Skin epidermis (tissue), 12 donors: Measurements from ENCODE around the gene FOXS1.
"Not testable (repeated sequence)": the region's sequence is repeated elsewhere in the genome, so short reads cannot be mapped to it uniquely, and the experiment has no call there.

Source experiments
- H3K27ac ChIP-seq, 21 experiments: fragments of 200-600 bp; sonication (generic) in 11 of 21; one replicate each; pipeline ENCODE4 v1.5.0; 2020; ENCODE audit warnings: mild to moderate bottlenecking in 3 of 21, inconsistent platforms in 2 of 21, moderate library complexity in 2 of 21
- H3K4me3 ChIP-seq, 7 experiments: fragments of 200-600 bp; sonication (generic) in 2 of 7; one replicate each; pipeline ENCODE4 v1.5.0; 2020; ENCODE audit warnings: inconsistent platforms in 2 of 7, mild to moderate bottlenecking in 2 of 7, moderate library complexity in 1 of 7

The FOXS1 gene

GRCh38 chr20:31827059-31827458 lies 18.3 kb downstream of the FOXS1 start:
- Histone ChIP-seq H3K27ac (no peak overlapping the region), H3K4me3 (no peak overlapping the region)

- Histone ChIP-seq H3K27ac (no peak overlapping the region), H3K4me3 (no peak overlapping the region)
These were observed 19.3 kb downstream of the FOXS1 start for GRCh38 chr20:31826074-31826473.

DNA sequence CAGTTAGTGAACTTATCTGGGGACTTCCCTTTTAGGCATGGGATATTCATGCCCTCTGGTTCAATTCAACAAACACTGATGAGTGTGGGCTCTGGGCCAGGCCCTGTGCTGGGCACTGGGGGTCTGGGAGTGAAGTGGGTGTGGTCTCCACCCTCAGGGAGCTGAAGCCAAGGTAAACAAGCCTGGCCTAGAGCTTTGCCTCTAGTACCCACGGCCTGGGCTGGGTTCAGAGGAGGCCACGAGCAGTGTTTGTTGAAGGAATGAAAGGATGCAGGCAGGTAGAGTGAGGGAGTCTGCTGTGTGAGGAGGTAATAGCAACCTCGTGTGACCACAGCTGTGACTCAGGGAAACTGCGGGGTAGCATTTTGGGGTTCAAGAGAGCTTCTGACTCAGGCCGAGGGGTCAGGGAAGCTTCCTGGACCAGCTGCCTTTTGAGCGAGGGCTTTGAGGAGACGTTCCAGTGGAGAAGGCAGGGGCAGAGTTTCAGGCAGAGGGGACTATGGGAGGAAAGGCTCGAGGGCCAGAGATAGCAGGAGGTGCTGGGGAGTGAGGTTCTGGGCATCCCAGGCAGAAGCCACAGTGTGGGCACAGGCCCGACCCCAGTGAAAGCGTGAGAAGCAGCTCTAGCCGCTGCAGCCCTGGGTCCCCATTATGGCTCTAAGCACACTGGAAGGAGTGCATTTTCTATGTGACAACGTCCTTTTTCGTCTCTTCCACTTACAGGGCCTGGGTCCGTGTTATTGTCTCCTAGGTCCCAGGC lies 20.7 kb downstream of the FOXS1 start:
- H3K4me3 ChIP-seq: no peak overlapping the region
- no peak overlapping the region for H3K27ac ChIP-seq

- Histone ChIP-seq H3K4me3 (no peak overlapping the region), H3K27ac (no peak overlapping the region)
These were observed 21.3 kb downstream of the FOXS1 start for GRCh38 chr20:31824125-31824485.

DNA sequence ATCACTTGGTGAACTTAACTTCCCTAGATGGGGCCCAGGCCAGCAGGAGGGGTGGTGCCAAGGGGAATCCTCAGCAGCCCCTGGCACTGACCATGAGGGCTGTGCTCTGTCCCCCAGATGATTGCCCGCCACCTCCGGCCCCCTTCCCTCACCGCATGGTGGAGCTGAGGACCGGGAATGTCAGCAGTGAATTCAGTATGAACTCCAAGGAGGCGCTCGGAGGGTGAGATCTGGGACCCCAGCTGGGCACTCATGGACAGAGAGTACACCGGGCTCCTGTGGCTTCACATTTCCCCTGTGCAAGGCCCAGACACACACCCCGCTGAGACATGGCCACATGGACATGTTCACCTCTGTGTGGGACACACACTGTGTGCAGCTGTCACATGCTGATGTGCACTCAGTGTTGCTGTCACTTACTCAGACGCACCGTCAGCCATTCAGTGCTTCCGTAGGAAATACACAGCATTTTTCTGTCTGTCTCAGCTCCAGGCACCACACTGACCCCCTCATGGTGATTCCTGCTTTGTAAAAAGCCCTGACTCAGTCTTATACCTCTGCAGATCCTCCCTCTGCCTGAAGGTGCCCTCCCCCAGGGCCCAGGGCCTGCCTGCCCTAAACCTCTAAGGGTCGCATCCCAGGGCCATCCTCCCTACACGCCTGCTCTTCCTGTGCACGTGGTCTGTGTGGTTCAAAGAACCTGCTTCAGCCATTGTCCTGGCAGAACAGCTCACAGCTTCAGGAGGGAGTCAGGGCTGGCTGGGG lies 21.9 kb downstream of the FOXS1 start:
- Histone ChIP-seq H3K27ac (no peak overlapping the region), H3K4me3 (no peak overlapping the region)

DNA sequence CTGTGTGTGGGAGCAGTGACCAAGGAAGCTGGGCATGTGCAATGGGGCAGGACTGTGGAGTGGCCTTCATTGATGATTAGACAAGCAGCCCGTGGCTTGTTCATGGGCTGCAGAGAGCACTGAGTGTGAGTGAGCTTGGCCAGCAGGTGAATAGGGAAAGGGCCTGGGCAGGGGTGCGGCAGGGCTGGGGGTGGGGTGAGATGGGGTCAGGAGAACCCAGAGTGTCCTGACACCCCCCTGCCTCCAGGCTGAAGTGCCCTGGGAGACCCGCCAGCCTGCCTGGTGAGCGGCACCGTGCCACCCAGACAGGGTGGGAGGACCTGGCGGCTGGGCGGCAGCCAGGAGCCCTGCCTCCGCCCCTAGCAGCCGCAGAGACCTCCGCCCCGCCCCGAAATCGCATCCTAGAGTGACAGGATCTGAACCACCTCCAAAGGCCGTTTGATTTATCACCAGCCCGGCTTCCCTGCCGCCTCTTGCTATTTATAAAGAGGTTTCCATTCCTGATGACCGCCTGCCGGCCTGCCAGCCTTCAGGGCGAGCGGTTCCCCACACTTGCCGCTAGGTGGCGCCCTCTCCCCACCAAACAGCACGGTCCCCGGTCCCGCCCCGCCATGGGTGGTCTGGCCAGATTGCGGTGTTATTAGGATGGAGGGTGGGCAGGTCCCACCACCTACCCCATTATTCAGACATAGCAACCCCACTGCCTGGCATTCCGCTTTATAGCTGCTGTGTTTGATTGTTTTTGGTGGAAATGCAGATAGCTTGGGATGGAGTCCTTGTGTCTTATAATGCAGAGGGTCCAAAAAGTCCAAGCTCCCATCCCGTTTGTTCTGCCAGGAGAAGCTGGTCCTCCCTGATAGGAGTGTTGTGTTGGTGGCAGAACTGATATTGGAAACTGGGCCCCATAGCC lies 22.7 kb downstream of the FOXS1 start:
- no peak overlapping the region for H3K27ac ChIP-seq
- H3K4me3 ChIP-seq: peak overlapping the region in 1 of 7 experiments; percentile 19

DNA sequence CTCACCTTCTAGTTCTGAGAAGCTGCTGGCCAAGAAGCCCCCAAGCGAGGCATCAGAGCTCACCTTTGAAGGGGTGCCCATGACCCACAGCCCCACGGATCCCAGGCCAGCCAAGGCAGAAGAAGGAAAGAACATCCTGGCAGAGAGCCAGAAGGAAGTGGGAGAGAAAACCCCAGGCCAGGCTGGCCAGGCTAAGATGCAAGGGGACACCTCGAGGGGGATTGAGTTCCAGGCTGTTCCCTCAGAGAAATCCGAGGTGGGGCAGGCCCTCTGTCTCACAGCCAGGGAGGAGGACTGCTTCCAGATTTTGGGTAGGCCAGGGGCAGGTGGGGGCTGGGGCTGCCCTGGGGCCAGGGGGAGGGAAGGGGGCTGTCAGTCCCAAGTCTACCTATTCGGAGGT lies 24.0 kb downstream of the FOXS1 start:
- Histone ChIP-seq H3K27ac (no peak overlapping the region), H3K4me3 (no peak overlapping the region)

GRCh38 chr20:31820228-31820627 lies 25.2 kb downstream of the FOXS1 start:
- Histone ChIP-seq H3K4me3 (no peak overlapping the region), H3K27ac (no peak overlapping the region)

GRCh38 chr20:31819083-31819784 lies 26.2 kb downstream of the FOXS1 start, which contains the start of gene MYLK2:
MYLK2 (plus strand) TSS chr20:31819356; CDS start chr20:31819581, 225 bp downstream.
- Histone ChIP-seq H3K27ac (no peak within 1 kb of the TSS), H3K4me3 (no peak within 1 kb of the TSS)

- Histone ChIP-seq H3K4me3 (no peak overlapping the region), H3K27ac (no peak overlapping the region)
These were observed 27.0 kb downstream of the FOXS1 start for GRCh38 chr20:31818376-31818908.

GRCh38 chr20:31817461-31817860 lies 27.9 kb downstream of the FOXS1 start:
- Histone ChIP-seq H3K4me3 (no peak overlapping the region), H3K27ac (no peak overlapping the region)

GRCh38 chr20:31816221-31816620 lies 29.2 kb downstream of the FOXS1 start:
- H3K4me3 ChIP-seq: no peak overlapping the region
- no peak overlapping the region for H3K27ac ChIP-seq

GRCh38 chr20:31815408-31816188 lies 29.8 kb downstream of the FOXS1 start:
- H3K27ac ChIP-seq: no peak overlapping the region
- H3K4me3 ChIP-seq: no peak overlapping the region

DNA sequence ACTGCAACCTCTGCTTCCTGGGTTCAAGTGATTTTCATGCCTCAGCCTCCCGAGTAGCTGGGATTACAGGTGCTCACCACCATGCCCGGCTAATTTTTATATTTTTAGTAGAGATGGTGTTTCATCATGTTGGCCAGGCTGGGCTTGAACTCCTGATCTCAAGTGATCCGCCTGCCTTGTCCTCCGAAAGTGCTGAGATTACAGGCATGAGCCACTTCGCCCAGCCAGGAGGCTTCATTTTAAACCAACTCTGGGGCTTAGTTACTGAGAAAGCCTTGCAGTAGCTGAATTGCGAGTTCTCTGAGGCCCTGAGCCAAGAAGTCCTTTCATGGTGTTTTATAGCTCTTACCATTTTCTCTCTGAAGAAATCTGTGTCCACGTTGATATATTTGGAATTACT lies 31.3 kb downstream of the FOXS1 start:
- H3K4me3 ChIP-seq, H3K27ac ChIP-seq: not testable (repeated sequence)

GRCh38 chr20:31813611-31814010 lies 31.8 kb downstream of the FOXS1 start:
- Histone ChIP-seq H3K4me3 (no peak overlapping the region), H3K27ac (no peak overlapping the region)

DNA sequence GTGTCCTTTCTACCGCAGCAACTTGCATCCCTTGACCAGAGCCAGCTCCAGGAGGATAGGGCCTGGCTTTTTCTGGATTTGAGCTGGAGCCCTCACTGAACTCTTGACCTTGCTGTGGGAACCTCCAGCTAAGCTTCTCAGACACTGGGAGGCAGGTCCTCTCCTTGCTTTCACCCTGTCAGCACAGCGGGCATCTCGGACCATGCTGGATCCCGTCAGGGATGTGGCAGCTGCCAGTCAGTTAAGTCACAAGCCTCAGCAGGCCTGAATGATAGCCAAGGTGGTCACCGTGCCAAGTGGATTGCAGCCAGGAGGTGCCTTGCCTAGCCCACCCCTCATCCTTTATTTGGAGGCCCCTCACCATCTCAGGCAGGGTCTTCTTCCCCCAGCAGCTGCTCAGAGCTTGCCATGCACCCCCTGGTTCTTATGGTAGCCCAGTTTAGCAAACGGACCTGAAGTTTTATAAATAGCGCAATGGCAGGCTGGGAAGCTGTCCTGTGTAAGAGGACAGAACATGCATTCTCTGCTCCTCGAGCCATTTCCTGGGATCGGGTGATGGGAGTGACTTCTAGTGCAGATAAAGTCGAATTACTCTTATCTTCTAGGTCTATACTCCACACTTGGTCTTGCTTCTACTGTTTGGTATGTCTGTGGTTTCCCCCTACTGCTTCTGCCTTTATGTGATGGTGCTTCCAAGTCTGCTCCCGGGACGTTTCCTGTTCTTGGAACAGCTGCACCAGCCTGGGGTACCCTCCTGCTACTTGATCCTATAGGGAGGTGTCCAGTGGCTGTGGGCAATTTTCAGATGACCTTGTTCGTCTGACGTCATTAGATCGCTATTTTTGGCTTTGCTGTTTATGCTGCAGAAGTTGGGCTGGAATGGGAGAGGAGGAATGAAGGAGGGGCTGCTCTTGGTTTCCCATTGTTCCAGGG lies 33.3 kb downstream of the FOXS1 start:
- no peak overlapping the region for H3K27ac ChIP-seq
- H3K4me3 ChIP-seq: no peak overlapping the region

DNA sequence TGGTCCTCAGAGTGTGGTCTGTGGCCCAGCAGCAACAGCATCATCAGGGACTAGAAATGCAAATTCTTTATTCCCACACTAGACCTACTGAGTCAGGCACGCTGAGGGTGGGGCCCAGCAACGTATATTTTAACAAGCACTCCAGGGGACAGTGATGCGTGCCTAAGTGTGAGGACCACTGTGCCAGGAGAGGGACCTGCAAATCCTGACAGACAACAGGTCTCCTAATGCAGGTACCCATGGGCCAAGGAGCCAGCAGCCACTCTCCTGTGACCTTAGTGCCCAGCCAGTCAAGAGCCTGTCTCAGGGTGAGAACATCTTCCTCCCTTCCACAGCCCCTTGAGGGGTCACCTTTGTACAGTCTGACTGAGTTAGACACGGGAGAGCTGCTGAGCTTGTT lies 34.2 kb downstream of the FOXS1 start:
- Histone ChIP-seq H3K4me3 (no peak overlapping the region), H3K27ac (no peak overlapping the region)

DNA sequence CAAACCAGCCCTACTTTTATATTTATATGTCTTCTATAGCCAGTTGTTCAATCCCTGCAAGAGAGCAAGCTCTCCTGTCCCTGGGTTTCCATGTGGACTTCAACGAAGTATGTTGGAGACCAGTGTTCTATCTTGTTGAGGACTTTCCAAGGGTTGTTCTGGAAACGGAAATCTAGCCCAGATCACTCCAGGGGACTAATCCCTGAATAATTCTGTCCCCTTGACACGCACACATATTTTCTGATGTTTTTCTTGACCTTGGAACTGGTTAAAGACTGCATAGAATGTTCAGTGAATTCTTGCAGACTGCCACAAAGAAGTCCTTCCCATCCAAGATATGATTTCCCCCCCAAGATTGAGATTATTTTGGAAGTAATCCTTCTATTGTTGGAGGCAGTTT lies 35.7 kb downstream of the FOXS1 start:
- H3K4me3 ChIP-seq: no peak overlapping the region
- no peak overlapping the region for H3K27ac ChIP-seq
